Measurements from ENCODE around the gene NKX2-2. TPM values are rescaled to one million over a fixed set of nuclear protein-coding genes. Genes with fewer than 3 reads are reported as not detected.

Gene NKX2-2
- polyA plus RNA-seq, 1 experiment: not detected

DNA sequence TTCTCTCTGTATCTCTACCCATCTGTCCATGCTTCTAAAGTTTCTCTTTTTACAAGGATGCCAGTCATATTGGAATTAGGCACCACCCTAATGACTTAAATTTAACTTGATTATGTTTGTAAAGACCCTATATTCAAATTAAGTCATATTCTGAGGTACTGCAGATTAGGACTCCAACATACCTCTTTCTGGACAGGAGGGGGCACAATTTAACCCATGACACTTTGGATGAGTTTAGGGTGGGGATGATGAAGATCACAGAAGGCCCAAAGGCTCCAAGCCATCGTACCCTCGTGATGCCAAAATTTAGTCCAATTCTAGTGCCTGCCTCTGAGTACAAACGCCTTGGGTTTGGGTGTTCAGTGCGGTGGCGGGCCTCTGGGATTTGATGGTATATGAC, 15.0 kb upstream of the NKX2-2 start:
- no peak for DNase-seq (ENCODE audit: low read depth)
- no peak overlapping the region for H3K4me3 ChIP-seq (ENCODE audit: low read depth, low read length)
- TF ChIP-seq, protein P1, sequence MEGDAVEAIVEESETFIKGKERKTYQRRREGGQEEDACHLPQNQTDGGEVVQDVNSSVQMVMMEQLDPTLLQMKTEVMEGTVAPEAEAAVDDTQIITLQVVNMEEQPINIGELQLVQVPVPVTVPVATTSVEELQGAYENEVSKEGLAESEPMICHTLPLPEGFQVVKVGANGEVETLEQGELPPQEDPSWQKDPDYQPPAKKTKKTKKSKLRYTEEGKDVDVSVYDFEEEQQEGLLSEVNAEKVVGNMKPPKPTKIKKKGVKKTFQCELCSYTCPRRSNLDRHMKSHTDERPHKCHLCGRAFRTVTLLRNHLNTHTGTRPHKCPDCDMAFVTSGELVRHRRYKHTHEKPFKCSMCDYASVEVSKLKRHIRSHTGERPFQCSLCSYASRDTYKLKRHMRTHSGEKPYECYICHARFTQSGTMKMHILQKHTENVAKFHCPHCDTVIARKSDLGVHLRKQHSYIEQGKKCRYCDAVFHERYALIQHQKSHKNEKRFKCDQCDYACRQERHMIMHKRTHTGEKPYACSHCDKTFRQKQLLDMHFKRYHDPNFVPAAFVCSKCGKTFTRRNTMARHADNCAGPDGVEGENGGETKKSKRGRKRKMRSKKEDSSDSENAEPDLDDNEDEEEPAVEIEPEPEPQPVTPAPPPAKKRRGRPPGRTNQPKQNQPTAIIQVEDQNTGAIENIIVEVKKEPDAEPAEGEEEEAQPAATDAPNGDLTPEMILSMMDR (IDR thresholded peaks at IDR 0.05; ENCODE audit: insufficient read depth, low read depth, low read length): no peak
- ChIA-PET POLR2A (no interaction called here), CTCF (interaction anchor here (1.2 to 1.9 kb wide), 4 partner anchors 12 to 293 kb away, joined by 3 to 6 read pairs (median 4); no protein-coding TSS in a partner anchor)
- no peaks in the 10 kb centered on the region for H3K36me3 ChIP-seq (ENCODE audit: control insufficient read depth, insufficient read depth, low read length)
- H3K27me3 ChIP-seq (ENCODE audit: control insufficient read depth, insufficient read depth, low read length): peaks cover 8% of the 10 kb centered on the region

DNA sequence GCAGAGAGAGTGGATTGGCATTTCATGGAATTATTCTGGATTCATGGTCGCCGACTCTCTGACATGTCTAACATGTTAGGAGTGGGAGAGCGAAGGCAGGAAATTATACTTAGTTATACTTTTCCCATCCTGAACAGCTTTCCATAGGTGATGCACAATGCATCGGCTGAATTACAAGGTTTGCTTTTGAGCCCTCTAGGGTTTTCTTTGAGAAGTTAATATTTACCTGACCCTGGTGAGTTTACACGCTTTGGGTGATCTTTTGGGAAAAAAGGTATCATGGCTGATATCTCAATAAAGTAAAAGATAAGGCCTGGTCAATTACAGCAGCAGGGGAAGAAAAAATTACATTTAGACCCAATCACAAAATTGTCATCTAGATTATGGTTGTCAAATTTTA, 14.0 kb upstream of the NKX2-2 start:
- CTCF ChIA-PET: no interaction called here

DNA sequence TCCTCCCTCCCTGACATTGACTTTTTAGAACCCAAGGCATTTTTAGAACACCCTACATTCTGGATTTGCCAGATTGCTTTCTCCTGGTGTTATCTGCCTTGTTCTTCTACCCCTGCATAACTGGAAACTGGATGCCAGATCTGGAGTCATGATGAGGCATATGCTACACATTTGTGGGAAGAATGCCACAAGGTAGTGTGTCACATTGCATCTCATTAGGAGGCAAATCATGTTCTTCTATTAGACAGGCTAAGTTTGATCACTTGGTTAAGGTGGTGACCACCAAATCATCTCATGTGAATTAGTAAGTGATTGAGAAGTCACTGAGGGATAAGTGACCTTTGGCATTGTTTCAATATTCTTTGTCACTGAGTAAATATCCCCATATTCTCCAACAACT, 12.9 kb upstream of the NKX2-2 start:
- H3K36me3 ChIP-seq (ENCODE audit: control insufficient read depth, insufficient read depth, low read length): no peaks in the 10 kb centered on the region
- CTCF ChIA-PET: no interaction called here

More for the DNA sequence above, 14.0 kb upstream of the NKX2-2 start:
- TF ChIP-seq, protein P1 (IDR thresholded peaks at IDR 0.05; ENCODE audit: insufficient read depth, low read depth, low read length): no peak
- no peak overlapping the region for H3K4me3 ChIP-seq (ENCODE audit: low read depth, low read length)
- H3K27me3 ChIP-seq (ENCODE audit: control insufficient read depth, insufficient read depth, low read length): peaks cover 15% of the 10 kb centered on the region
- no peak for DNase-seq (ENCODE audit: low read depth)
- POLR2A ChIA-PET: no interaction called here
- no peaks in the 10 kb centered on the region for H3K36me3 ChIP-seq (ENCODE audit: control insufficient read depth, insufficient read depth, low read length)

DNA sequence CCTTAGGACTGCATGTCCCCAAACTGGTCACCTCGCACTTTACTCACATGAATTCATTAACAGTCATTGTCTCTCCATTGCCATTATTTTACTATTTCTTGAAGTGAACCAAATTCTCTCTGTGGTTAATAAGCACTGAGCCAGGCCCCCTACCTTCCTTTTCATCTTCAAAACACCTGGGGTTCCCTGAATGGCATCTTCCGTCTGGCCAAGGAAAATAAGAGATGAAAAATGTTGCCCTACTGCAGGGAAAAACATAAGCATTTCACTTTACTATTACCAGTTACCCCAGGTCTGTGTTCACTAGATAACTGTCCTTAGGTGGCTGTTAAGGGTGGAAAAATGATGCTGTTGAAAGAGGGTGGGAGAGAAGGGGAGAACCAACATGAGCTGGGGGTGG, 10.0 kb upstream of the NKX2-2 start:
- POLR2A ChIA-PET: no interaction called here
- Histone ChIP-seq H3K36me3 (ENCODE audit: control insufficient read depth, insufficient read depth, low read length) (no peaks in the 10 kb centered on the region), H3K27me3 (ENCODE audit: control insufficient read depth, insufficient read depth, low read length) (peaks cover 42% of the 10 kb centered on the region), H3K4me3 (ENCODE audit: low read depth, low read length) (no peak overlapping the region)
- DNase-seq (ENCODE audit: low read depth): no peak
- TF ChIP-seq, protein P1 (IDR thresholded peaks at IDR 0.05; ENCODE audit: insufficient read depth, low read depth, low read length): no peak
- CTCF ChIA-PET: no interaction called here

More for the DNA sequence above, 12.9 kb upstream of the NKX2-2 start:
- POLR2A ChIA-PET: no interaction called here
- TF ChIP-seq, protein P1 (IDR thresholded peaks at IDR 0.05; ENCODE audit: insufficient read depth, low read depth, low read length): no peak
- peaks cover 23% of the 10 kb centered on the region for H3K27me3 ChIP-seq (ENCODE audit: control insufficient read depth, insufficient read depth, low read length)
- DNase-seq (ENCODE audit: low read depth): no peak
- no peak overlapping the region for H3K4me3 ChIP-seq (ENCODE audit: low read depth, low read length)

DNA sequence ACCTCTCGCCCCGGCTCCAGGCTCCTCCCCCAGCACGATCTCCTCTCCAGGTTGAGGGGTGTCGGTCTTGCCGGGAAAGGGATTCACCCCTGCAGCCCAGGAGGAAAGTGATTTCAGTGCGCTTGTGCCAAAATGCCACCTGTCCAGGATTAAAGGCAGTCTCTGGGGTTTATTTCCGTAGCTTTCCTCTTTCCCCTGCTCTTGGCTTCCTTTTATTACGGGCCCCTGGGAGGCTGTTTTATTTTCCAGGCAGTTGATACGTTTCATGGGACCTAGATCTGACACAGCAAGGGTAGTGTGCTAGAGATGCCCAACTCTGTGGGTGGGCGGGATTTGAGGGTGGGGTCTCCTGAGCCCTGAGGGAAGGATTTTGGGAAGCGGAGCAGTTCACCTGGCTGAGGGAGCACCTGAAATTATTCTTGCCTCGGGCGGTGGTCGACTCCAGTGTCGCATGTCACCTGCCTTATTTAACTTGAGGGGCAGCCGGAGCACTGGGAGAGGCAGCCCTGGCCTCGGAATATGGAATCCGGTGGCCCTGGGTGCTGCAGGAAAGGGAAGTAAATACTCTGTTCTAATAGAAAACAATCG, 9.5 kb upstream of the NKX2-2 start:
- DNase-seq (ENCODE audit: low read depth): no peak
- Histone ChIP-seq H3K4me3 (ENCODE audit: low read depth, low read length) (no peak overlapping the region), H3K36me3 (ENCODE audit: control insufficient read depth, insufficient read depth, low read length) (no peaks in the 10 kb centered on the region), H3K27me3 (ENCODE audit: control insufficient read depth, insufficient read depth, low read length) (peaks cover 46% of the 10 kb centered on the region)
- TF ChIP-seq, protein P1 (IDR thresholded peaks at IDR 0.05; ENCODE audit: insufficient read depth, low read depth, low read length): no peak
- CTCF ChIA-PET: no interaction called here
- POLR2A ChIA-PET: no interaction called here

Measured in BJ (cell line).